Measurements from ENCODE around the gene SLC25A44. TPM values are rescaled to one million over a fixed set of nuclear protein-coding genes. Genes with fewer than 3 reads are reported as not detected.

The SLC25A44 gene
- total RNA-seq, 1 experiment from 2014 or later, result 32.5 TPM

DNA sequence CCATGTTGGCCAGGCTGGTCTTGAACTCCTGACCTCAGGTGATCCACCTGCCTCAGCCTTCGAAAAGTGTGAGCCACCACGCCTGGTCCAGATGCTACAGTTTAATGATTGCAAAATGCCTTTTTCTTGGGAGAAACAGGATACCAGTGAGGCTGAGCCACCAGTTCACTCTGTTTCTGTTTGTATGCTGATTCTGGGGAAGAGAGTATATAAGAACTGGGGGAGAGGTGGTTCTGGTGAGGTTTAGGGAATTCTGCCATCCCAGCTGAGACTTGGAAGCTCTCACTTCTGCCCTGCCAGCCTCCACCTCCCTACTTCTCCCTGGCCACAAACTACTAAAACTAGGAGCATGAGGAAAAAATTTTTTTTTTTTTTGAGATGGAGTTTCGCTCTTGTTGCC lies 10.8 kb downstream of the SLC25A44 start:
- no peak overlapping the region for H3K4me3 Mint-ChIP-seq (ENCODE audit: low read depth, unreplicated experiment)
- TF ChIP-seq, protein P1, sequence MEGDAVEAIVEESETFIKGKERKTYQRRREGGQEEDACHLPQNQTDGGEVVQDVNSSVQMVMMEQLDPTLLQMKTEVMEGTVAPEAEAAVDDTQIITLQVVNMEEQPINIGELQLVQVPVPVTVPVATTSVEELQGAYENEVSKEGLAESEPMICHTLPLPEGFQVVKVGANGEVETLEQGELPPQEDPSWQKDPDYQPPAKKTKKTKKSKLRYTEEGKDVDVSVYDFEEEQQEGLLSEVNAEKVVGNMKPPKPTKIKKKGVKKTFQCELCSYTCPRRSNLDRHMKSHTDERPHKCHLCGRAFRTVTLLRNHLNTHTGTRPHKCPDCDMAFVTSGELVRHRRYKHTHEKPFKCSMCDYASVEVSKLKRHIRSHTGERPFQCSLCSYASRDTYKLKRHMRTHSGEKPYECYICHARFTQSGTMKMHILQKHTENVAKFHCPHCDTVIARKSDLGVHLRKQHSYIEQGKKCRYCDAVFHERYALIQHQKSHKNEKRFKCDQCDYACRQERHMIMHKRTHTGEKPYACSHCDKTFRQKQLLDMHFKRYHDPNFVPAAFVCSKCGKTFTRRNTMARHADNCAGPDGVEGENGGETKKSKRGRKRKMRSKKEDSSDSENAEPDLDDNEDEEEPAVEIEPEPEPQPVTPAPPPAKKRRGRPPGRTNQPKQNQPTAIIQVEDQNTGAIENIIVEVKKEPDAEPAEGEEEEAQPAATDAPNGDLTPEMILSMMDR (IDR thresholded peaks at IDR 0.05; ENCODE audit: unreplicated experiment), result no peak
- DNase-seq, result no peak
- BruUV-seq (replicated peaks), result no TSS peak
- no peaks in the 10 kb centered on the region for H3K9me3 Mint-ChIP-seq (ENCODE audit: low read depth, unreplicated experiment)
- H3K36me3 Mint-ChIP-seq (ENCODE audit: insufficient read depth, unreplicated experiment), result peaks cover 9% of the 10 kb centered on the region
- no peaks in the 10 kb centered on the region for H3K27me3 Mint-ChIP-seq (ENCODE audit: unreplicated experiment)
- CTCF ChIA-PET, result no interaction called here
- H3K27ac Mint-ChIP-seq (ENCODE audit: unreplicated experiment), result no peak overlapping the region
- H3K4me1 Mint-ChIP-seq (ENCODE audit: low read depth, unreplicated experiment), result peaks cover 22% of the 10 kb centered on the region
- intact Hi-C loops (cut with micrococcal nuclease; ENCODE audit: unreplicated experiment), result no loop called here

- no TSS peak for BruUV-seq (replicated peaks)
- H3K4me3 Mint-ChIP-seq (ENCODE audit: low read depth, unreplicated experiment), result no peak overlapping the region
- TF ChIP-seq, protein P1 (IDR thresholded peaks at IDR 0.05; ENCODE audit: unreplicated experiment), result no peak
- intact Hi-C loops (cut with micrococcal nuclease; ENCODE audit: unreplicated experiment), result no loop called here
- CTCF ChIA-PET, result interaction anchor here (0.6 to 1.0 kb wide), 2 partner anchors 57 to 98 kb away, joined by 4 to 5 read pairs; no protein-coding TSS in a partner anchor
- H3K27ac Mint-ChIP-seq (ENCODE audit: unreplicated experiment), result no peak overlapping the region
- H3K36me3 Mint-ChIP-seq (ENCODE audit: insufficient read depth, unreplicated experiment), result peaks cover 27% of the 10 kb centered on the region
- DNase-seq, result no peak
- H3K4me1 Mint-ChIP-seq (ENCODE audit: low read depth, unreplicated experiment), result peaks cover 32% of the 10 kb centered on the region
- H3K9me3 Mint-ChIP-seq (ENCODE audit: low read depth, unreplicated experiment), result no peaks in the 10 kb centered on the region
- no peaks in the 10 kb centered on the region for H3K27me3 Mint-ChIP-seq (ENCODE audit: unreplicated experiment)
These were observed 17.3 kb downstream of the SLC25A44 start for GRCh38 chr1:156211243-156211642.

- peaks cover 32% of the 10 kb centered on the region for H3K4me1 Mint-ChIP-seq (ENCODE audit: low read depth, unreplicated experiment)
- no TSS peak for BruUV-seq (replicated peaks)
- H3K36me3 Mint-ChIP-seq (ENCODE audit: insufficient read depth, unreplicated experiment), result peaks cover 27% of the 10 kb centered on the region
- H3K27me3 Mint-ChIP-seq (ENCODE audit: unreplicated experiment), result no peaks in the 10 kb centered on the region
- intact Hi-C loops (cut with micrococcal nuclease; ENCODE audit: unreplicated experiment), result no loop called here
- no peak for DNase-seq
- TF ChIP-seq, protein P1 (IDR thresholded peaks at IDR 0.05; ENCODE audit: unreplicated experiment), result no peak
- no peaks in the 10 kb centered on the region for H3K9me3 Mint-ChIP-seq (ENCODE audit: low read depth, unreplicated experiment)
- CTCF ChIA-PET, result interaction anchor here (1.0 to 2.9 kb wide), 6 partner anchors 13 to 116 kb away, joined by 3 to 33 read pairs (median 5); partner anchors contain the start of gene SLC25A44
- H3K27ac Mint-ChIP-seq (ENCODE audit: unreplicated experiment), result peak overlapping the region; percentile 93
- peak overlapping the region; percentile 90 for H3K4me3 Mint-ChIP-seq (ENCODE audit: low read depth, unreplicated experiment)
These were observed 18.2 kb downstream of the SLC25A44 start for GRCh38 chr1:156212130-156212529.

DNA sequence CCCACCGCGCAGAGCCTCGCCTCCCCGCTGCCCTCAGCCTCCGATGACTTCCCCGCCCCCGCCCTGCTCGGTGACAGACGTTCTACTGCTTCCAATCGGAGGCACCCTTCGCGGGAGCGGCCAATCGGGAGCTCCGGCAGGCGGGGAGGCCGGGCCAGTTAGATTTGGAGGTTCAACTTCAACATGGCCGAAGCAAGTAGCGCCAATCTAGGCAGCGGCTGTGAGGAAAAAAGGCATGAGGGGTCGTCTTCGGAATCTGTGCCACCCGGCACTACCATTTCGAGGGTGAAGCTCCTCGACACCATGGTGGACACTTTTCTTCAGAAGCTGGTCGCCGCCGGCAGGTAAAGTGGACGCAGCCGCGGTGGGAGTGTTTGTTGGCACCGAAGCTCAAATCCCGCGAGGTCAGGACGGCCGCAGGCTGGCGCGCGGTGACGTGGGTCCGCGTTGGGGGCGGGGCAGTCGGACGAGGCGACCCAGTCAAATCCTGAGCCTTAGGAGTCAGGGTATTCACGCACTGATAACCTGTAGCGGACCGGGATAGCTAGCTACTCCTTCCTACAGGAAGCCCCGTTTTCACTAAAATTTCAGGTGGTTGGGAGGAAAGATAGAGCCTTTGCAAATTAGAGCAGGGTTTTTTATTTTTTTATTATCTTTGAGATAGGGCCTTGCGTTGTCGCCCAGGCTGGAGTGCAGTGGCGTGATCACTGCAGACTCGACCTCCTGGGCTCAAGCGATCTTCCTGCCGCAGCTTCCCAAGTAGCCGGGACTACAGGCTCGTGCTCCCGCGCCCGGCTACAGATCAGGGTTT lies 19.1 kb downstream of the SLC25A44 start, which contains the start of gene PMF1:
Gene PMF1, plus strand, starts transcription at position 175 of the 811 bp plus-strand sequence. Its CDS starts 9 bp downstream, at position 184.
- Mint-ChIP-seq H3K4me1 (ENCODE audit: low read depth, unreplicated experiment) (peaks cover 26% of the 10 kb centered on the region), H3K4me3 (ENCODE audit: low read depth, unreplicated experiment) (peak within 1 kb of the TSS; percentile 90), H3K27me3 (ENCODE audit: unreplicated experiment) (no peaks in the 10 kb centered on the region), H3K36me3 (ENCODE audit: insufficient read depth, unreplicated experiment) (peaks cover 24% of the 10 kb centered on the region), H3K9me3 (ENCODE audit: low read depth, unreplicated experiment) (no peaks in the 10 kb centered on the region), H3K27ac (ENCODE audit: unreplicated experiment) (peak within 1 kb of the TSS; percentile 93)
- BruUV-seq (replicated peaks), result TSS peak; percentile 73
- intact Hi-C loops (cut with micrococcal nuclease; ENCODE audit: unreplicated experiment), result no loop called here
- CTCF ChIA-PET, result interaction anchor here (0.7 to 2.9 kb wide), 11 partner anchors 12 to 116 kb away, joined by 3 to 33 read pairs (median 4); partner anchors contain the start of gene SLC25A44
- TF ChIP-seq, protein P1 (IDR thresholded peaks at IDR 0.05; ENCODE audit: unreplicated experiment), result no peak
- peak; percentile 98 for DNase-seq

All from Calu3 (cell line).